HG03039 (cell line): ENCODE data around the gene AFG1L.
"Not testable (repeated sequence)": the region's sequence is repeated elsewhere in the genome, so short reads cannot be mapped to it uniquely, and the experiment has no call there.

Source experiments
- ATAC-seq: cut with Tn5 transposase; IDR thresholded peaks from one replicate; pipeline ENCODE4 v1.9.1; 2021; ENCODE audit warnings: mild to moderate bottlenecking, moderate library complexity; ENCODE audit not compliant: unreplicated experiment

The AFG1L gene

GRCh38 chr6:108550256-108550655 is 255.4 kb downstream of the AFG1L start:
- no peak for ATAC-seq

- ATAC-seq = no peak
Observed at GRCh38 chr6:108555399-108556052, 260.7 kb downstream of the AFG1L start.

GRCh38 chr6:108556250-108556649 is 261.4 kb downstream of the AFG1L start:
- no peak for ATAC-seq

- no peak for ATAC-seq
Observed at GRCh38 chr6:108556866-108557493, 262.1 kb downstream of the AFG1L start.

GRCh38 chr6:108557494-108558371 is 262.9 kb downstream of the AFG1L start:
- ATAC-seq = no peak

GRCh38 chr6:108558372-108559096 is 263.7 kb downstream of the AFG1L start:
- ATAC-seq = peak; percentile 45

GRCh38 chr6:108559097-108559883 is 264.4 kb downstream of the AFG1L start:
- peak; percentile 39 for ATAC-seq

GRCh38 chr6:108559884-108560462 is 265.1 kb downstream of the AFG1L start:
- peak; percentile 4 for ATAC-seq

GRCh38 chr6:108560463-108561308 is 265.8 kb downstream of the AFG1L start, which contains the start of gene FOXO3:
FOXO3 (plus strand) TSS chr6:108560917; CDS start chr6:108561209, 292 bp downstream.
- ATAC-seq = no peak

- ATAC-seq = not testable (repeated sequence)
Observed at GRCh38 chr6:108561309-108561647, 266.4 kb downstream of the AFG1L start.

GRCh38 chr6:108561742-108562502 is 267.1 kb downstream of the AFG1L start:
- no peak for ATAC-seq

GRCh38 chr6:108562503-108562993 is 267.7 kb downstream of the AFG1L start:
- ATAC-seq = no peak

GRCh38 chr6:108563292-108563691 is 268.4 kb downstream of the AFG1L start:
- ATAC-seq = no peak

GRCh38 chr6:108564178-108564577 is 269.3 kb downstream of the AFG1L start:
- ATAC-seq = no peak

- peak; percentile 45 for ATAC-seq
Observed at GRCh38 chr6:108565091-108565766, 270.4 kb downstream of the AFG1L start.

- no peak for ATAC-seq
Observed at GRCh38 chr6:108565893-108566292, 271.0 kb downstream of the AFG1L start.

- no peak for ATAC-seq
Observed at GRCh38 chr6:108566406-108566805, 271.6 kb downstream of the AFG1L start.
